Mucosa of gallbladder (tissue), 1 donor: ENCODE measurements around the gene NR5A1. TPM values are rescaled to one million over a fixed set of nuclear protein-coding genes. Genes with fewer than 3 reads are reported as not detected.

Experiments used
- DNase-seq: peaks from one replicate; pipeline ENCODE4 v3.0.0-alpha.2; 2020; ENCODE audit warnings: low spot score
- total RNA-seq: library from RNA; stranded (reverse); gene quantifications from one replicate; pipeline ENCODE4 v1.2.1, GENCODE V29; 2021
- donor health status: DM: no; HTN: no; CAD: no.

The NR5A1 gene
- total RNA-seq, 1 donor from 2014 or later = 0.37 TPM

DNA sequence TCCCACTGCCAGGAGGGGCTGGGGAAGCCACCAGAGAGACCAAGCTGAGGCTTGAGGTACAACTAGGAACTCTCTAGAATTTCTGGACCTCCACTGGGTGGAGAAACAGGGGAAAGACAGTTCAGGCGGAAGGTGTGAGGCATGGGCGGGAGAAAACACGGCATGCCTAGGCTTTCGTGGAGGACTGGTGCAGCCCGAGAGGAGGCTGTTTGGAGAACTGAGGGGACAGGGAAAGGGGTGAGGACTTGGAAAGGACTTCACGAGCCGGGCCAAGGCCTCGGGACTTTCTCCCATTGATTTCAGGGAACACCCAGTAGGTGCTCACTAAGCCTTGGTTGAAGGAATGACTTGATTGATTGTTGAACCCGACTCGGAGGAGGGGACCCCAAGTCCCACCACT is 66.4 kb downstream of the NR5A1 start:
- DNase-seq = no peak

DNA sequence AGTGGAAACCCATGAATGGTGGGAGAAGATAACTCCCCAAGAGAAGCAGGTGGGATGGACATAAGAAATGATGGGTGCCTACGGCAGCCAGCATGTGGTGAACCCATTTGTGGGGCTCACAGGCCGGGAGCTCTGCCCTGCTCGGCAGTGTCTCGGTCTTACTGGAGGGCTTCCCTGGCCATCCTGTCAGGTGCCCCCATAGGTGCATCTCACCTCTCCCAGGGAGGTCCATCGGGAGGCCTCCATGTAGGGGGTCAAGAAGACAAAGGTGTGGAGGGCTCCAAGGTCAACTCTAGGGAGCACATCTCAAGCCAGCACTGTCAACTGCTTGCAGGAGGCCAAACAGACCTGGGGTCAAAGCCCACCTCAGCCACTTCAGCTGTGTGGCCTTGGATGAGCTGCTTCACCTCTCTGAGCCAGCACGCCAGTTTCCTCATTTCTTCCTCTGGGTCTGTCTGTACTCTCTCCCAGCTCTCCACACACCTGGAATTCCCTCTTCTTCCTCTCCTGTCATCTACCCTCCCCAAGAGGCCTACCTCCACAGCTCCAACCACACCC is 67.4 kb downstream of the NR5A1 start:
- DNase-seq = no peak

- DNase-seq = no peak
These were observed 68.1 kb downstream of the NR5A1 start for GRCh38 chr9:124439086-124439485.

GRCh38 chr9:124438091-124438490 is 69.1 kb downstream of the NR5A1 start:
- DNase-seq = no peak

DNA sequence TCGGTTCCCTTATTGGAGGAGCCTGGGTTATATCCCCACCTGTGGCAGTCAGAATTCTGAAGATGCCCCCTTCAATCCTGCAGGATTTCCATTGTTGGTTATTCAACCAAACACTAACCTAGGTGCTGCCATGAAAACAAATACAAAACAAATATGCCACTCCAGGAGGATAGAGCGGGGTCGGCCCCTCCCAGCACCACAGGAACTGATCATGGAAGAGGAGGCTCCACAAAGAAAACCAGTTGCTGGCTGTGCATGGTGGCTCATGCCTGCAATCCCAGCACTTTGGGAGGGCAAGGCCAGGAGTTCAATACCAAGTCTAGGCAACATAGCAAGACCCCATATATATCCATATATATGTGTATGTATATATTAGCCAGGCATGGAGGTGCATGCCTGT is 70.1 kb downstream of the NR5A1 start:
- no peak for DNase-seq

GRCh38 chr9:124436320-124436719 is 70.9 kb downstream of the NR5A1 start:
- DNase-seq = no peak

Other genes with a start within 250 kb of the NR5A1 start
- gene NEK6, start 249.4 kb downstream of the NR5A1 start, total RNA-seq = 96.7 TPM
- 86.1 TPM for gene PSMB7, start 92.0 kb downstream of the NR5A1 start, total RNA-seq
- gene ADGRD2, start 56.9 kb downstream of the NR5A1 start, total RNA-seq = not detected